ENCODE measurements around the gene EFCAB14. TPM values are rescaled to one million over a fixed set of nuclear protein-coding genes. Genes with fewer than 3 reads are reported as not detected.
"Not testable (repeated sequence)": the region's sequence is repeated elsewhere in the genome, so short reads cannot be mapped to it uniquely, and the experiment has no call there.

EFCAB14 gene
- total RNA-seq, 2 experiments from 2014 or later = 79.2 to 79.4 TPM

DNA sequence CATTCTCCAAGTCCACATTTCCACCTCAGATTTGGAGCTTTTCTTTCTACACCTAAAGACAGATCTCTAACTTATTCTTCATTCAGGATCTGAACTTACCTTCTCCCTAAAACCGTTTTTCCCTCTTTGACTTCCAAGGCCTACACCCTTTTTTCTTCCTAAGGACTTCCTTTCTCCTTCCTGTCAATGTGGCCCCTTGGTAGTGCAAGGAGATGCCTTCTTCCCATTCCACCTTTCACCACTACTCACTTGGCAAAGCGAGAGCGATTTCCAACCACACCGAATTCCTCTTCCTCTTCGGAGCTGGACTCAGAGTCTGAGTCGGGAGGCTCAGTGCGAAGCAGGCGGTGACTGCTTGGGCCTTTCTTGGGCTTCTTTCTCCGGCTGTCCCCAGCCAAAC is 1.3 kb downstream of the EFCAB14 start:
- Mint-ChIP-seq H3K4me1 (peaks cover 37% of the 10 kb centered on the region), H3K4me3 (peak overlapping the region; percentile 92), H3K27me3 (no peaks in the 10 kb centered on the region), H3K36me3 (peaks cover 27% of the 10 kb centered on the region), H3K9me3 (ENCODE audit: low read depth) (no peaks in the 10 kb centered on the region), H3K27ac (peak overlapping the region; percentile 91)
- CTCF ChIA-PET = interaction anchor here (1.5 to 2.4 kb wide), 3 partner anchors 10 to 185 kb away, joined by 3 to 11 read pairs (median 6); no protein-coding TSS in a partner anchor
- DNase-seq (no peak), ATAC-seq (no peak)

DNA sequence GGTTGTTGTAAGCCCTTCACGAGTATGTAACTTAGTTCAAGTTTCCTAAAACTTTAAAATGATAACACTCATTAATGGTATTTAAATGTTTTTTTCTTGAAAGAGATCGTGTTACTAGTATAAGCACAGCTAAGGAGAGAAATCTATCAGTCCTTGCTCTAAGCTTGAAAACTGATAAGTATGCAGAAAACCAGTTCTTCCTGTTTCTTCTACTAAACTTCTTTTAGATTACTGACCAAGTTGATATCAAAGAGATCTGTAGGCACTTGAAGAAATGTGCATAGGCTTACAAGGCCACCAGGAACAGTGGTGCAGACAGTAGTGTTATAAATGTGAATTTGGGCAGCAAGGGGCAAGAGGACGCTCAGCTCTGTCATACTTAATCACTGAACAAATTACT is 3.9 kb downstream of the EFCAB14 start:
- CTCF ChIA-PET = interaction anchor here (1.2 to 1.6 kb wide), 4 partner anchors 10 to 268 kb away, joined by 3 to 4 read pairs (median 4); a partner anchor contains a TSS
- Mint-ChIP-seq H3K27me3 (no peaks in the 10 kb centered on the region), H3K4me3 (no peak overlapping the region), H3K27ac (no peak overlapping the region), H3K36me3 (peaks cover 42% of the 10 kb centered on the region), H3K4me1 (peaks cover 39% of the 10 kb centered on the region), H3K9me3 (ENCODE audit: low read depth) (no peaks in the 10 kb centered on the region)
- no peak for ATAC-seq
- no peak for DNase-seq

DNA sequence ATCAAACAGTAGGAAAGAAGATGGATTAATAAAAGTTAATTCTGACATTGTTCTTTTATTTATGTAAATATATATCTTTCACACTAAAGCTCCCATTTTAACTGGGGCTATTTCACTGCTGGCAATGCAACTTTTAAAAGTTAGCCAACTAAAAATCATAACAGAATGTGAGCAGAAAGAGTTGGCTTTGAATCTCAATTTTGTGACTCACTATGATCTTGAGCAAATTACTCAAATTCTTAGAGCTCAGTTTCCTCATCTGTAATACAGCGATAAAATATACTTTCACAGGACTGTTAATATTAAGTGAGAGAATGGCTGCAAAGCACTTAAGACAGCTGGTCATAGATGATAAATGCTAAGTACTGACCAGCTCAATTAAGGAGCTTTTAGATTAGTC is 10.8 kb downstream of the EFCAB14 start:
- no peak overlapping the region for H3K27ac Mint-ChIP-seq
- ATAC-seq (no peak), DNase-seq (no peak)
- no peak overlapping the region for H3K4me3 Mint-ChIP-seq
- peaks cover 55% of the 10 kb centered on the region for H3K36me3 Mint-ChIP-seq
- no peaks in the 10 kb centered on the region for H3K27me3 Mint-ChIP-seq
- no peaks in the 10 kb centered on the region for H3K9me3 Mint-ChIP-seq (ENCODE audit: low read depth)
- peaks cover 10% of the 10 kb centered on the region for H3K4me1 Mint-ChIP-seq
- CTCF ChIA-PET = interaction anchor here (1.0 to 1.8 kb wide), 5 partner anchors 9 to 173 kb away, joined by 3 to 7 read pairs (median 3); partner anchors contain the start of gene MKNK1

DNA sequence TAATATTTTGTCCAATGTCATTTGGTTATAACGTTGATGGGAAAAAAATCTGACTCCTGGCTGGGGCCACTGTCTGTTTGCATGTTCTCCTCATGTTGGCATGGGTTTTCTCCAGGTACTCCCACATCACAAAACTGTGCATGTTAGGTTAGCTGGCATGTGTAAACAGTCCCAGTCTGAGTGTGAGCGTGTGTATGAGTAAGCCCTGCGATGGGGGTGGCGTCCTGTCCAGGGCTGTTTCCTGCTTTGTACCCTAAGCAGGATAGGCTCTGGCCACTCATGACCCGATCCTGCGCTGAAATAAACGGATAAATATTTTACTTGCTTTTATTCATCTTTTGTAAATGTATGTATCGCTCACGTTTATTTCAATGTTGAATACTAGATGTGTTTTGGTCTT is 13.5 kb downstream of the EFCAB14 start:
- Mint-ChIP-seq H3K27ac (no peak overlapping the region), H3K27me3 (no peaks in the 10 kb centered on the region), H3K9me3 (ENCODE audit: low read depth) (no peaks in the 10 kb centered on the region), H3K4me3 (no peak overlapping the region), H3K36me3 (peaks cover 51% of the 10 kb centered on the region), H3K4me1 (peaks cover 12% of the 10 kb centered on the region)
- ATAC-seq (no peak), DNase-seq (no peak)
- CTCF ChIA-PET = interaction anchor here (1.0 to 1.8 kb wide), 2 partner anchors 20 to 173 kb away, joined by 4 to 6 read pairs; no protein-coding TSS in a partner anchor

DNA sequence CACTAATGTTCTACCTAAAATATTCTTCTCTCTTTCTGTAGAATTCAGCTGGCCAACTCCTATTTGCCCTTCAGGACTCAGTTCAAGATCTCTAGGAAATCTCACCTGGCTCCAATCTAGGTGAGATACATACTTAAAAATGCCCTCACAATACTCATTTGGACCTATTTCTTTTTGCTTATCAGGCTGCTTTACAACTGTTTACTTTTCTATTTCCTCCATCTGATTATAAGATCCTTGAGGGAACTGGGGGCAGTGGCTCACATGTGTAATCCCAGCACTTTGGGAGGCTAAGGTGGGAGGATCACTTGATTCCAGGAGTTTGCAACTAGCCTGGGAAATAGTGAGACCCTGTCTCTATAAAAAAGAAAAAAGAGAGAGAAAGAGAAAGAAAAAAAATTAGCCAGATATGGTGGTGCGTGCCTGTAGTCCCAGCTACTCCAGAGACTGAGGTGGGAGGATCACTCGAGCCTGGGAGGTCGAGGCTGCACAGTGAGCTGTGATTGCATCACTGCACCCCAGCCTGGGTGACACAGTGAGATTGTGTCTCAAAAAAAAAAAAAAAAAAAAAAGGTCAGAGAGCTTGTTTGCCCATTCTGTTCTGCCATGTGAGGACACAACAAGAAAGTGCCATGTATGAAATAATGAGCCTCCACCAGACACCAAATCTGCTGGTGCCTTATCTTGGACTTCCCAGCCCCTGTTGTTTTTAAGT is 14.8 kb downstream of the EFCAB14 start:
- no peaks in the 10 kb centered on the region for H3K27me3 Mint-ChIP-seq
- ATAC-seq = no peak
- peaks cover 16% of the 10 kb centered on the region for H3K4me1 Mint-ChIP-seq
- DNase-seq = no peak
- no peak overlapping the region for H3K27ac Mint-ChIP-seq
- H3K9me3 Mint-ChIP-seq (ENCODE audit: low read depth) = no peaks in the 10 kb centered on the region
- peaks cover 44% of the 10 kb centered on the region for H3K36me3 Mint-ChIP-seq
- H3K4me3 Mint-ChIP-seq = no peak overlapping the region
- CTCF ChIA-PET = interaction anchor here (1.8 kb wide), 1 partner anchor 171 kb away, joined by 6 read pairs; no protein-coding TSS in a partner anchor

DNA sequence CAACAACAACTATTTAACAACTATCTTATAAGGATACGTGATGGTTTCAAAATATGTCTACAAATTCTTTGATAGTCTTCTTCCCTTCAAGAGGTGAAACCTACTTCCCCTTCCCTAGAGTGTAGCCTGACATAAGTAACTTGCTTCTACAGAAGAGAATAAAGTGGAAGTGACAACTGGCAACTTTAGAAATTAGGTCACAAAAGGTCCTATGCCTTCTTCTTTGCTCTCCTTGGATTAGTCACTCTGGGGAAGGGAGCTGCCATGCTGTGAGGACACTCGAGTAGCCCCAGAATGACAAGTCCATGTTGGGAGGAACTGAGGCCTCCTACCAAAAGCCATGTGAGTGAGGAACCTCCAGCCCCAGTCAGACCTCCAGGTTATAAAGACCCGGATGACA is 19.2 kb downstream of the EFCAB14 start:
- Mint-ChIP-seq H3K27ac (no peak overlapping the region), H3K4me3 (no peak overlapping the region), H3K27me3 (no peaks in the 10 kb centered on the region), H3K4me1 (peaks cover 18% of the 10 kb centered on the region), H3K9me3 (ENCODE audit: low read depth) (peaks cover 4% of the 10 kb centered on the region), H3K36me3 (peaks cover 51% of the 10 kb centered on the region)
- CTCF ChIA-PET = no interaction called here
- ATAC-seq = no peak
- no peak for DNase-seq

DNA sequence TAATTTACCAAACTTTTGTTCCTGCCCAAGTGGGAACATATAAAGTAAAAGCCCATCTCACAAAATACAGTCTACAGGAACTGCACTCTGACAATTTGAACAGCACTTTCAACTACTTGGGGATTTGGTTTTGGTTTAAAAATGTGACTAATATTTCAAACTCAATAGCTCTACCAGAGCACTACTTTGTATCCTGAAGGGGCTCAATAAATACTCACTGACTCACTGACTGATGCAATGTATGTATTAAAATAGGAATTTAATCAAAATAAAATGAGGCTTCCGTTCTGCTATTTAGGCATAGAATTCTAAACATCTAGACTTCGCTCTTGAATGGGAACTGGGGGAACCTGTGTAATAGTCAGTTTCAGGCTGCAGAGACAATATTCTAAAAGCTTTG is 21.9 kb downstream of the EFCAB14 start:
- ATAC-seq (no peak), DNase-seq (no peak)
- CTCF ChIA-PET = interaction anchor here (1.6 kb wide), 1 partner anchor 149 kb away, joined by 3 read pairs; no protein-coding TSS in a partner anchor
- peaks cover 18% of the 10 kb centered on the region for H3K4me1 Mint-ChIP-seq
- no peak overlapping the region for H3K27ac Mint-ChIP-seq
- no peaks in the 10 kb centered on the region for H3K27me3 Mint-ChIP-seq
- H3K36me3 Mint-ChIP-seq = peaks cover 43% of the 10 kb centered on the region
- H3K4me3 Mint-ChIP-seq = no peak overlapping the region
- H3K9me3 Mint-ChIP-seq (ENCODE audit: low read depth) = peaks cover 4% of the 10 kb centered on the region

DNA sequence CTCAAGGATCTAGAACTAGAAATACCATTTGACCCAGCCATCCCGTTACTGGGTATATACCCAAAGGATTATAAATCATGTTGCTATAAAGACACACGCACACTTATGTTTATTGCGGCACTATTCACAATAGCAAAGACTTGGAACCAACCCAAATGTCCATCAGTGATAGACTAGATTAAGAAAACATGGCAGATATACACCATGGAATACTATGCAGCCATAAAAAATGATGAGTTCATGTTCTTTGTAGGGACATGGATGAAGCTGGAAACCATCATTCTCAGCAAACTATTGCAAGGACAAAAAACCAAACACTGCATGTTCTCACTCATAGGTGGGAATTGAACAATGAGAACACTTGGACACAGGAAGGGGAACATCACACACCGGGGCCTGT is 24.2 kb downstream of the EFCAB14 start:
- not testable (repeated sequence) for H3K9me3 Mint-ChIP-seq (ENCODE audit: low read depth); H3K4me1 Mint-ChIP-seq
- peaks cover 55% of the 10 kb centered on the region for H3K36me3 Mint-ChIP-seq

DNA sequence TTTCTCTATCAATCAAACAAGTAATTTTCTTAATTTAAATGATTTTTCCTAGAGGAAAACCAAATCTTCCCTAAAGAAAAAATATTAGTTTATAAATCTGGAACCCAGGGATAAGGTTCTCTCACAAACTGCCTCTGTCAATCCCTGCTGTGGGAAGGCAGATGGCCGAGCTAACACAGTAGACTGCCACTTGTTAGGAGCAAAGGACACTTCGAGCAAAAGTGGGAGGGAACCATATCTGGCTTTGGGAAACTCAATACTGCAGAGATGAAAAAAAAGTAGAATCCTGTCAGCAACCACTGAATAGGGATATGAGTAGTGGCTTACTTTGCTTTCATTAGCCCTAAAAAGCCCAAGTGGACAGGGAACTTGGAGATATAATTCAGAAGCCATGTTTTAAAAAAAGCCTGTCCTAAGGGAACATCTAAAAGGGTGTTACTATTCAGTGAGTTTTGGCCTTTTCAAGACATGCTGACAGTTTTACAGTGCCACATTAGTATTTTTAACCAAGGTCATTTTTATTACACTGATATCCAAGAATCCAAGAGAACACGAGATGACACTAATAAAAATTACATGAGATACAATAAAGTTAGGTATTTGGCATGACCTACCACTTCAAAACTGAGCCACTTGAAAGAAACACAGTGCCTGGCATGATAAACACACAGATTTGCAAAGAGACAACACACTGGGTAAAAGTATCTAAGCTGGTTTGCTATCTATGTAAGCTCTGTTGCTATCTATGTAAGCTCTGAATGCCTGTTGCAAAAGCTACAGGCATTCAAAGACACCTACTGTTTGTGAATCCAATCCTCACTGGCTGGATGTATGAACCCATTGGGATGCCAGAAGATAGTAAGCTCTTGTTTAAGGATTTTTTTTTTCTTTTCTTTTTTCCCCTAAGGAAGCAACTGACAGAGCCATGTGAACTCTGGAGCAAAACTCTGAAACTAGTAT is 25.8 kb downstream of the EFCAB14 start:
- CTCF ChIA-PET = no interaction called here
- peaks cover 60% of the 10 kb centered on the region for H3K36me3 Mint-ChIP-seq
- ATAC-seq = no peak

More for the DNA sequence above, 24.2 kb downstream of the EFCAB14 start:
- ATAC-seq, H3K27ac Mint-ChIP-seq, H3K4me3 Mint-ChIP-seq, DNase-seq, CTCF ChIA-PET, H3K27me3 Mint-ChIP-seq: not testable (repeated sequence)

DNA sequence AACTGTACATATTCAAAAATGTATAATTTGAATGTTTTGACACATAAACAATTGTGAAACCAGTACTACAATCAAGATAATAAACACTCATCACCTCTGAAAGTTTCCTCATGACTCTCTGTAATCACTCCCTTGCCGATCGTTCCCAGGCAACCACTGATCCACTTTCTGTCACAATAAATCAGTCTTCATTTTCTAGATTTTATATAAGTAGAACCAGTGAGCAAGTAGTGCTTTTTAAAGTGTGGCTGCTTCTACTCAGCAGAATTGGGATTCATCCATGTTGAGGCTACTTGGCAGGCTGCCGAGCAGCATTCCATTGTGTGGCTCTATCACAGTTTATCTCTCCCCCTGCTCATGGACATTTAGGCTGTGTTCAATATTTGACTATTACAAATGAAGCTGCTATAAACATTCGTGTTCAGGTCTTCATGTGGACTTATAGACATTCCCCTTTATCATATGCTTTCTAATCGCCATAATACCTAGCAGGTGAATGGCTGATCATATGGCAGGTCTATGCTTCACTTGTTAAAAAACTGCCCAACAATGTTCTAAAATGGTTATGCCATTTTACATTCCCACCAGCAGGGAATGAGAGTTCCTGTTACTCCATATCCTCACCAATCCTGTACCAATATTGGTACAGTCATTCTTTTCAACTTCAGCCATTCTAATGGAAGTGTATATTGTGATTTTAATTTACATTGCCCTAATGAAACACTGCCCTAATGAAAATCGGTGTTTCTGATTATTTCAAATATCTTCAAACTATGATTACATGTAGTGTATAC is 26.7 kb downstream of the EFCAB14 start:
- H3K27me3 Mint-ChIP-seq = no peaks in the 10 kb centered on the region
- DNase-seq = no peak
- no peak for ATAC-seq
- H3K36me3 Mint-ChIP-seq = peaks cover 65% of the 10 kb centered on the region
- no peak overlapping the region for H3K4me3 Mint-ChIP-seq
- peaks cover 4% of the 10 kb centered on the region for H3K9me3 Mint-ChIP-seq (ENCODE audit: low read depth)
- CTCF ChIA-PET = no interaction called here
- peaks cover 4% of the 10 kb centered on the region for H3K4me1 Mint-ChIP-seq
- no peak overlapping the region for H3K27ac Mint-ChIP-seq

More for the DNA sequence above, 25.8 kb downstream of the EFCAB14 start:
- DNase-seq = no peak
- H3K27ac Mint-ChIP-seq = no peak overlapping the region
- H3K4me3 Mint-ChIP-seq = no peak overlapping the region
- H3K27me3 Mint-ChIP-seq = no peaks in the 10 kb centered on the region
- H3K4me1 Mint-ChIP-seq = peaks cover 2% of the 10 kb centered on the region
- H3K9me3 Mint-ChIP-seq (ENCODE audit: low read depth) = peaks cover 4% of the 10 kb centered on the region

DNA sequence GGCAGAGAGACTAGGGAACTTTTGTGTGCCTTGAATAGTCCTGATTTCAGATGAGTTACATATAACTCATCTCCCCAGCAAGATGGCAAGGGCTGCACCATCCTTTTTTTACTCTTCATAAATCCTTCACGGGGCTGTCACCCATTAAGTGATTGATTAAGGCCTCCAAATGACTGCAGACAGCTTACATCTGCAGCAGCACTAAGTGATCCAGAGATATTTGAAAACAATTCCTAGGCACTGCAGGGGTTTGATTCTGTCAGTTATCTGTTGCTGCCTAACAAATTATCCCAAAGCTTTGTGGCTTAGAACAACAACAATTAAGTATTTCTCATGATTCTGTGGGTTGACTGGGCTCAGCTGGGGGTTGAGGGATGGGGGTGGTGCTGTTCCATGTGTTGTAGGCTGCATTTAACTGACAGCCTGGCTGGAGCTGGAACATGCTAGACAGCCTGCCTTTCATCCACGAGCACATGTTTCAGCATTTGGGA is 27.9 kb downstream of the EFCAB14 start:
- Mint-ChIP-seq H3K36me3 (peaks cover 63% of the 10 kb centered on the region), H3K4me3 (no peak overlapping the region), H3K9me3 (ENCODE audit: low read depth) (peaks cover 4% of the 10 kb centered on the region), H3K27ac (no peak overlapping the region), H3K27me3 (no peaks in the 10 kb centered on the region), H3K4me1 (peaks cover 6% of the 10 kb centered on the region)
- ATAC-seq (no peak), DNase-seq (no peak)
- CTCF ChIA-PET = no interaction called here

DNA sequence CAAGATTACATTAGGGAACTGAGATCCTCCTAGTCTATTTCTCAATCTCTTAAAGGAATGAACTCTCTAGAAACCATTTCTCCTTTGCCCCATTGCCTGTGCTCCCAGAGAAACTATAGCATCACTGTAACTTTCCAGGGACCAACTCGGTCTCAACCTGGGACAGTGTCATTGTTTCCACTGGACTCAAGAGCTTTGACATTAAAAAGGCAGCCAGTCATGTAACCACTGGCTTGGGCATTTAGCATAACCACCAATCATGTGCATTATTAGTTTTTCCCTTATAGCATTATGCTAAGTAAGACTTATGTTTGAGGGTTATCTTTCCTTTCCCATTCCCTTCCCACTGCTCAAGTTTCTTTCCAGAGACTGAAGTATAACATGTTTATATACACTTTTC is 29.0 kb downstream of the EFCAB14 start:
- H3K27me3 Mint-ChIP-seq = no peaks in the 10 kb centered on the region
- H3K4me3 Mint-ChIP-seq = no peak overlapping the region
- CTCF ChIA-PET = no interaction called here
- ATAC-seq = no peak
- peaks cover 58% of the 10 kb centered on the region for H3K36me3 Mint-ChIP-seq
- H3K27ac Mint-ChIP-seq = no peak overlapping the region
- no peaks in the 10 kb centered on the region for H3K9me3 Mint-ChIP-seq (ENCODE audit: low read depth)
- no peak for DNase-seq
- H3K4me1 Mint-ChIP-seq = peaks cover 7% of the 10 kb centered on the region

DNA sequence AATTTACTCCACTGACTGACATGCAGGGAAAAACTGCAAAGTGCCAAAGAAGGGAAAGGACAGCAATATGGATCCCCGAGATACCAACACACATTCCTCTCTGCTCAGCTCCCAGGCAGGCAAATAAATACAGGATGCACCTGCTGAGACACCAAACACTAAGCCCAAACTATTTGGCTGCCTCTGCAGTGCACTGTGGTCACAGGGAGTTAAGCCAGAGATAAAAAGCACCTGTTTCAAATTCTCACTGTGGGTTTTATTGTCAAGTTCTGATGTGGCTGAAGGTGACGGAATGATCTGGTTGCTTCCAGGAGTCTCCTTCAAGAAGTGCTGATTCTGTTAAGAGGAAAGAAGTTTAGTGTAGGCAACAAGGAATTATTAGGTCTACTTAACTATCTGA is 29.6 kb downstream of the EFCAB14 start:
- Mint-ChIP-seq H3K9me3 (ENCODE audit: low read depth) (no peaks in the 10 kb centered on the region), H3K4me3 (no peak overlapping the region), H3K27me3 (no peaks in the 10 kb centered on the region), H3K36me3 (peaks cover 61% of the 10 kb centered on the region), H3K27ac (peak overlapping the region; percentile 37), H3K4me1 (peaks cover 7% of the 10 kb centered on the region)
- CTCF ChIA-PET = no interaction called here
- DNase-seq (no peak), ATAC-seq (no peak)

Measured in activated CD8-positive, alpha-beta memory T cell treated with anti-CD3 and anti-CD28 coated beads, Interleukin-2, amount 10 ng/mL, durations not matched to agents 7 days and 5 days (primary cell).